ENCODE results near the gene TRAPPC3L. TPM values are rescaled to one million over a fixed set of nuclear protein-coding genes. Genes with fewer than 3 reads are reported as not detected.

Gene TRAPPC3L
- total RNA-seq, 1 donor from 2014 or later, result not detected

GRCh38 chr6:116522896-116523295 is 22.6 kb downstream of the TRAPPC3L start:
- H3K4me3 ChIP-seq (ENCODE audit: low read depth, low read length), result no peak overlapping the region
- DNase-seq (ENCODE audit: low read depth), result no peak
- TF ChIP-seq, protein P1, sequence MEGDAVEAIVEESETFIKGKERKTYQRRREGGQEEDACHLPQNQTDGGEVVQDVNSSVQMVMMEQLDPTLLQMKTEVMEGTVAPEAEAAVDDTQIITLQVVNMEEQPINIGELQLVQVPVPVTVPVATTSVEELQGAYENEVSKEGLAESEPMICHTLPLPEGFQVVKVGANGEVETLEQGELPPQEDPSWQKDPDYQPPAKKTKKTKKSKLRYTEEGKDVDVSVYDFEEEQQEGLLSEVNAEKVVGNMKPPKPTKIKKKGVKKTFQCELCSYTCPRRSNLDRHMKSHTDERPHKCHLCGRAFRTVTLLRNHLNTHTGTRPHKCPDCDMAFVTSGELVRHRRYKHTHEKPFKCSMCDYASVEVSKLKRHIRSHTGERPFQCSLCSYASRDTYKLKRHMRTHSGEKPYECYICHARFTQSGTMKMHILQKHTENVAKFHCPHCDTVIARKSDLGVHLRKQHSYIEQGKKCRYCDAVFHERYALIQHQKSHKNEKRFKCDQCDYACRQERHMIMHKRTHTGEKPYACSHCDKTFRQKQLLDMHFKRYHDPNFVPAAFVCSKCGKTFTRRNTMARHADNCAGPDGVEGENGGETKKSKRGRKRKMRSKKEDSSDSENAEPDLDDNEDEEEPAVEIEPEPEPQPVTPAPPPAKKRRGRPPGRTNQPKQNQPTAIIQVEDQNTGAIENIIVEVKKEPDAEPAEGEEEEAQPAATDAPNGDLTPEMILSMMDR (conservative IDR thresholded peaks at IDR 0.05; ENCODE audit: low read depth, low read length), result no peak

- TF ChIP-seq, protein P1 (conservative IDR thresholded peaks at IDR 0.05; ENCODE audit: low read depth, low read length), result no peak
- DNase-seq (ENCODE audit: low read depth), result no peak
- no peak overlapping the region for H3K4me3 ChIP-seq (ENCODE audit: low read depth, low read length)
Measured at GRCh38 chr6:116518621-116519368, 26.7 kb downstream of the TRAPPC3L start.

DNA sequence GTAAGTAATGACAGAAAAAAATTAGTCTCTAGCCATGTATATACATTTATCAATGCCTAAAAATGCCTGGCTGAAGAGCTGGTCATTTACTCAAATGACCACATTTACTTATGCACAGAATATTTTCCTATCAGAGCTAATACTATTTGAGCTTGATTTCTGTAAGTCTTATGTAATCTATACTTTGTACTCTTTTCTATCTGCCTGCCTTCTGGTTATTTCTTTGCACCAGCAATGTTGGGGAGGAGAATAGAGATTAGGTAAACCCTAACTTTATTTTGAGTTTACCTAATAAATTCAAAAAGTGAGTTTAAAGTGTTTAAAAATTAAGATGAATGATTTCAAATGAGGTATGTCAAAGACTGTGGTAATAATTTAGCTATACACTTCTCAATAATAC is 30.3 kb downstream of the TRAPPC3L start:
- no peak overlapping the region for H3K4me3 ChIP-seq (ENCODE audit: low read depth, low read length)
- DNase-seq (ENCODE audit: low read depth), result no peak

GRCh38 chr6:116514111-116514510 is 31.4 kb downstream of the TRAPPC3L start:
- H3K4me3 ChIP-seq (ENCODE audit: low read depth, low read length), result no peak overlapping the region
- TF ChIP-seq, protein P1 (conservative IDR thresholded peaks at IDR 0.05; ENCODE audit: low read depth, low read length), result no peak
- DNase-seq (ENCODE audit: low read depth), result no peak

More for the DNA sequence above, 30.3 kb downstream of the TRAPPC3L start:
- TF ChIP-seq, protein P1 (conservative IDR thresholded peaks at IDR 0.05; ENCODE audit: low read depth, low read length), result no peak

- DNase-seq (ENCODE audit: low read depth), result no peak
- no peak overlapping the region for H3K4me3 ChIP-seq (ENCODE audit: low read depth, low read length)
- TF ChIP-seq, protein P1 (conservative IDR thresholded peaks at IDR 0.05; ENCODE audit: low read depth, low read length), result no peak
Measured at GRCh38 chr6:116513224-116513875, 32.1 kb downstream of the TRAPPC3L start.

- no peak overlapping the region for H3K4me3 ChIP-seq (ENCODE audit: low read depth, low read length)
- no peak for DNase-seq (ENCODE audit: low read depth)
- TF ChIP-seq, protein P1 (conservative IDR thresholded peaks at IDR 0.05; ENCODE audit: low read depth, low read length), result no peak
Measured at GRCh38 chr6:116512734-116513133, 32.8 kb downstream of the TRAPPC3L start.
